Ecto neural progenitor cell (in vitro differentiated cells): ENCODE data around the gene DNAJC17.

Experiments
- DNase-seq: peaks from one replicate; pipeline ENCODE4 v3.0.0-alpha.2; 2018; ENCODE audit warnings: low spot score

Gene DNAJC17

GRCh38 chr15:40790718-40791117 is 16.6 kb downstream of the DNAJC17 start:
- no peak for DNase-seq

- DNase-seq, result no peak
Measured at GRCh38 chr15:40789999-40790398, 17.3 kb downstream of the DNAJC17 start.

GRCh38 chr15:40789119-40789518 is 18.2 kb downstream of the DNAJC17 start:
- no peak for DNase-seq

- no peak for DNase-seq
Measured at GRCh38 chr15:40787991-40788390, 19.3 kb downstream of the DNAJC17 start.

GRCh38 chr15:40787344-40787841 is 19.9 kb downstream of the DNAJC17 start:
- no peak for DNase-seq

GRCh38 chr15:40785814-40786213 is 21.5 kb downstream of the DNAJC17 start:
- no peak for DNase-seq

- DNase-seq, result no peak
Measured at GRCh38 chr15:40785164-40785563, 22.1 kb downstream of the DNAJC17 start.

- peak; percentile 65 for DNase-seq
Measured at GRCh38 chr15:40782609-40783227, 24.6 kb downstream of the DNAJC17 start.

GRCh38 chr15:40776537-40777141 is 30.6 kb downstream of the DNAJC17 start:
- no peak for DNase-seq

- DNase-seq, result no peak
Measured at GRCh38 chr15:40775740-40776536, 31.3 kb downstream of the DNAJC17 start.

- DNase-seq, result no peak
Measured at GRCh38 chr15:40775007-40775406, 32.3 kb downstream of the DNAJC17 start.

GRCh38 chr15:40773902-40774301 is 33.4 kb downstream of the DNAJC17 start:
- no peak for DNase-seq

- no peak for DNase-seq
Measured at GRCh38 chr15:40773496-40773895, 33.8 kb downstream of the DNAJC17 start.

- no peak for DNase-seq
Measured at GRCh38 chr15:40772014-40772413, 35.3 kb downstream of the DNAJC17 start.

GRCh38 chr15:40771242-40771641 is 36.0 kb downstream of the DNAJC17 start:
- DNase-seq, result no peak

- no peak for DNase-seq
Measured at GRCh38 chr15:40770147-40770721, 37.0 kb downstream of the DNAJC17 start.

- no peak for DNase-seq
Measured at GRCh38 chr15:40769274-40770146, 37.8 kb downstream of the DNAJC17 start, which contains the start of gene C15orf62. TSS of gene C15orf62 (plus strand) at chr15:40769980. CDS start at chr15:40770496, 516 bp downstream.

- no peak for DNase-seq
Measured at GRCh38 chr15:40768521-40769273, 38.6 kb downstream of the DNAJC17 start.

- no peak for DNase-seq
Measured at GRCh38 chr15:40767838-40768500, 39.3 kb downstream of the DNAJC17 start.
